Activated effector memory CD4-positive, alpha-beta T cell treated with Interleukin-2 at 50 U/mL for 16 hours (primary cell): ENCODE measurements around the gene TMPRSS2.

Source experiments
- DNase-seq: peaks from one replicate; pipeline ENCODE4 v3.0.0-alpha.2; 2020

Gene TMPRSS2

GRCh38 chr21:41509145-41509496 is 1.2 kb upstream of the TMPRSS2 start:
- DNase-seq: no peak

DNA sequence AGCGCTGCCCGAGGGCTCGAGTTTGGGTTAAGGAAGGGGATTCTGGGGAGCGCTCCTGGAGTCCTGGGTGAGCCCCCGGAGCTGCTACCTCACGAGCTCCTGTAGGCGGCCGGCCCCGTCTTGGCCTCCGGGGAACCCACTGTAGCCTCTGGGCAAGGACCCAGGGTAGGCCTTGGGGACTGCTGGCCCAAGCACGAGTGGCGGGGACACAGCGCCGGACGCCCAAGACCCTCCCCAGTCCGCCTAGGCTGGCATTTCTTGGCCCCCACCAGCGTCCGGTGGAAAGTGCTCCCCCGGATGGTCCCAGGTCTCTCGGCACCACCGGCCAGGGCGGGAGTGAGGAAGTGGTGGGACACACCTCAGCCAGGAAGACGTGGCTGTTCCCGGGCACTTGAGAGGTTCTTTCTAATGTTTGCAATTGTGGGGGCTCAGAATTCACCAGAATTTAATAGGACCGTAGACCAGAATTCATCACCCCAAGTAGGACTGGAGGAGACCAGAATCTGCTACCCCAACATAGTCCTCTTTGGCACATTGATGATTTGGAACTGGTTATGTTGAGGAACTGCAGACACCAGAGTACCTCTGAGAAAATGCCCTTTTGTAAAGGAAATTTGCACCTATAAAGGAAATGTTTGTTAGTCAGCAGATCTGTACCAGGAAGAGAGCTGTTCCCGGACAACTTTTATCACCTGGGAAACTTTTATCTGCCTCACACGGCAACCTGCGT is 622 bp upstream of the TMPRSS2 start:
- DNase-seq: no peak

- no peak for DNase-seq
Measured at GRCh38 chr21:41506611-41507520, 1.1 kb downstream of the TMPRSS2 start.

DNA sequence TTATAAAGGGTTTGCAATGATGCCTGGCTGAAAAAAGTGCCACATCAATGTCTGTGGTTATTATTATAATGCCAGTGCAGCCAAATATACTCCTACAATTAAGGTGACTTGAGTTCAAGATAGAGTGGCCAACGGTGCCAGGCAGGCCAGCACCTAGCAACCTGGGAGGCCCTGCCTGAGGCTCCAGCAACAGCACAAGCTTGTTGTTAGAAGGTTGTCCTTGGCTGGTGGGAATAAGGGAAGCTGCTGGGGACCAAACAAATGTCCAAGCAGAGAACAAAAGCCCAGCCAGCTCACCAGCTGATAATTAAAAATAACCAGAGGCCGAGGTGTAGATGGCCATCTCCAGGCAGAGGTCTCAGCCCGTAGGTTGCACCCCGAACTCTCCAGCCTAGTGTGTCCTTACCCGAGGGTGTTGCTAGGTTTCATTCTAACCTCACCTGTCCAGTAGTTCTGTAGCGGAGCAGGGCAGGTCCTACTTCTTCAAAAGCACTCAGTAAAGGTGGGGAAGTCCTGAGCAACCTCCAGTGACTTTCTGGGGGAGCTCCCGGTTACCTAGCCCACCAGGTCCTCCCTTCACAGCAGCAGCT is 1.9 kb downstream of the TMPRSS2 start:
- no peak for DNase-seq

GRCh38 chr21:41504030-41504429 is 3.9 kb downstream of the TMPRSS2 start:
- DNase-seq: no peak

GRCh38 chr21:41503331-41503730 is 4.6 kb downstream of the TMPRSS2 start:
- DNase-seq: no peak

- no peak for DNase-seq
Measured at GRCh38 chr21:41501919-41502318, 6.0 kb downstream of the TMPRSS2 start.

- no peak for DNase-seq
Measured at GRCh38 chr21:41500931-41501381, 7.0 kb downstream of the TMPRSS2 start.

DNA sequence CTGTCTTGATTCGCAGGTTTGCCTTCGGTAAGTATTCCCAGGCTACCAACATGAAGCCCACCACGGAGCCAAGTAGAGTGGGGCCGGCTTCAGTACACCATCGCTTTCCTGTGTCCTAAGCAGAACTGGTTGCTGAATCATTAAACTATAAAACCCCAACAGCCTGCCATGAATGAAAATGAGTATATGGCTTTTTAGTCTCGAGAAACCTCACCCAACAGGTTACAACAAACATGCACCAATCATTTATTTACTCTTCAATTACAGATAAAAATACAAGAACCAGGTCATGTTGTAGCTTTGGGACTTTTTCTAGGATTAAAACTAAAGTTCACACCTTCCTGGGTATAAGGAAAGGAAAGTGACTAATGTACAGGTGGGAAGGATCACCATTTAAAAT is 7.6 kb downstream of the TMPRSS2 start:
- DNase-seq: no peak

GRCh38 chr21:41499920-41500319 is 8.0 kb downstream of the TMPRSS2 start:
- no peak for DNase-seq

GRCh38 chr21:41497788-41498187 is 10.2 kb downstream of the TMPRSS2 start:
- DNase-seq: no peak

- DNase-seq: no peak
Measured at GRCh38 chr21:41497008-41497407, 10.9 kb downstream of the TMPRSS2 start.

GRCh38 chr21:41494242-41494641 is 13.7 kb downstream of the TMPRSS2 start:
- no peak for DNase-seq

DNA sequence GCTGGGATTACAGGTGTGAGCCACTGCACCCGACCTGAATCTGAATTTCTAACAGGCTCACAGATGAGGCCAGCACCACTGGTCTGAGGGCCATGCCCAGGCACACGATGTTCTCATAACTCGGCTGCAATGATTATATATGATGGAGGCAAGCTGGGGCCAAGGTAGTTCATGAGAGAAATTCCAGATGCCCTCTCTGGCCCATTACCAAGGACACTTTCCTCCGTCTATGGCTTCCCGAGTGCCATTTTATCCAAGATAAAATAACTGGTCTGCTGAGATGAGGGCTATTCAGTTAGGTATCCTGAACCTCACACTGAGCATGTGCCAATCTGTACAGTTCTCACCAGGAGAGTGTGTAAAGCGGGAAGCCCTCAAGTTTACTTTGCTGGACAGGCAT is 16.5 kb downstream of the TMPRSS2 start:
- DNase-seq: no peak

GRCh38 chr21:41490330-41490729 is 17.6 kb downstream of the TMPRSS2 start:
- no peak for DNase-seq

- DNase-seq: no peak
Measured at GRCh38 chr21:41489329-41489728, 18.6 kb downstream of the TMPRSS2 start.

- no peak for DNase-seq
Measured at GRCh38 chr21:41488080-41488479, 19.9 kb downstream of the TMPRSS2 start.

DNA sequence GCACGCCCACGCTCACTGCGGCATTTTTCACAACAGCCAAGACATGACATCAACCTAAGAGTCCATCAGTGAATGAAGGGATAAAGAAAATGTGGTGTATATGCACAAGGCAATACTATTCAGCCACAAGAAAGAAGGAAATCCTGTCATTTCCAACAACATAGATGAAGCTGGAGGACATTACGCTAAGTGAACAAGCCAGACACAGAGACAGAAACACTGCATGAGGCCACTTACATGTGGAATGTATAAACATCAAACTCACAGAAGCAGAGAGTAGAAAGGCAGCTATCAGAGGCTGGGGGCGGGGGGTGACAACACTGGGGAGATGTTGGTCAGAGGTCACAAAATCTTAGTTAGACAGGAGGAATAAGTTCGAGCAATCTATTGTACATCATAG is 20.9 kb downstream of the TMPRSS2 start:
- DNase-seq: no peak

DNA sequence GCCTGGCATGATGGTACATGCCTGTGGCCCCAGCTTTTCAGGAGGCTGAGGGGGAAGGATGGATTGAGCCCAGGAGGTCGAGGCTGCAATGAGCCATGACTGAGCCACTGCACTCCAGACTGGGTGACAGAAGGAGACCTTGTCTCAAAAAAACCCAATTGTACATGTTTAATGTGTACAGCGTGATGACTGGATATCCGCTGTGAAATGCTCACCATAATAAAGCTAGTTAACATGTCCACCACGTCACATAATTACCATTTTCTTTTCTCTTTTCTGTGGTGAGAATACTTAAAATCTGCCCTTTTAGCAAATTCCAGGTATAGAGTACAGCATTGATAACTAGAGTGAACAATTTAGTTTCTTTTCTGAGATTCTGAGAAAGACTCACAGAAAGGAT is 24.0 kb downstream of the TMPRSS2 start:
- DNase-seq: no peak

DNA sequence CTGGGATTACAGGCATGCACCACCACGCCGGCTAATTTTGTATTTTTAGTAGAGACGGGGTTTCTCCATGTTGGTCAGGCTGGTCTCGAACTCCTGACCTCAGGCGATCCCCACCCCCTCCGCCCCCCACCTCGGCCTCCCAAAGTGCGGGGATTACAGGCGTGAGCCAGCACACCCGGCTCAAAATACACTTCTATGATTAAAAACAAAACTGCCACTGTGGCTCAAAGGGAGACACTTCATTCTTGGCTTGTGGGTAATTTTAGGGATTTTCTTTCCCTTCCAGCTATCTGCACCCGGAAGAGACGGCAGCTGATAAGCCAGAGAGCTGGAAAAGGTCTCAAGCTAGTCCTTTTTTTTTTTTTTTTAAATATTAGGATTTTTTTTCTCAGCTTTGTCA is 24.5 kb downstream of the TMPRSS2 start:
- no peak for DNase-seq

- no peak for DNase-seq
Measured at GRCh38 chr21:41482980-41483379, 25.0 kb downstream of the TMPRSS2 start.

DNA sequence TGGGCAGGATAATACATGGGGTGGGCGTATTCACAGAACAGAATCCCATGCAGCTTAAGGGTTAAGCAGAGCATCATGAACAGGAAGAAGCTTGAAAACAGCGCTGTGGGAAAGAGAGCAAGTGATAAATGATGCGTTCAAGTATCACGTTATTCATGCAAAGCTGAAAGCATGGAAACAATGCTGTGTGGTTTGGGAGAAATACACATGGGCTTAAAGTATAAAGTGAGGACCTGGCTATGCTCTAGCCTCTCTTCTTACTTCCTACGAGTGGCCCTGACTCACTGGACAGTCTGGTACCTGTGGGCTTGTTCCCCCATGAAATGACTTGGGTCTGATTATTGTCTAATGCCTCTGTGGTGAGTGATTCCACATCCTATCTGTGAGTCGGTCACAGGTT is 25.7 kb downstream of the TMPRSS2 start:
- DNase-seq: no peak

DNA sequence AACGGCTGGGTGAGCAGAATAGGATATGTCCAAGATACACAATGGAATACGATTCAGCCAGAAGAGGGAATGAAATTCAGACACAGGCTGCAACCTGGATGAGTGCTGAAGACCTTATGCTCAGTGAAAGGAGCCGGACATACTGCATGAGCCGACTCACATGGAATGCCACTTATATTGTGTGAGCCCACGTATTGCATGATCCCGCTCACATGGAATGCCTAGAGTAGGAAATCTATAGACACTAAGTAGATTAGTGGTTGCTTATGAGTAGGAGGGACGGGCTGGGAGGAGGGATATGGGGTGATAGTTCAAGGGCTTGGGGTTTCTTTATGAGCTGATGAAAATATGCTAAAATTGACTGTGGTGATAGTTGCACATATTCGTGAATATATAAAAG is 26.8 kb downstream of the TMPRSS2 start:
- DNase-seq: no peak
